ENCODE data around the gene SIAH3.

SIAH3 gene

DNA sequence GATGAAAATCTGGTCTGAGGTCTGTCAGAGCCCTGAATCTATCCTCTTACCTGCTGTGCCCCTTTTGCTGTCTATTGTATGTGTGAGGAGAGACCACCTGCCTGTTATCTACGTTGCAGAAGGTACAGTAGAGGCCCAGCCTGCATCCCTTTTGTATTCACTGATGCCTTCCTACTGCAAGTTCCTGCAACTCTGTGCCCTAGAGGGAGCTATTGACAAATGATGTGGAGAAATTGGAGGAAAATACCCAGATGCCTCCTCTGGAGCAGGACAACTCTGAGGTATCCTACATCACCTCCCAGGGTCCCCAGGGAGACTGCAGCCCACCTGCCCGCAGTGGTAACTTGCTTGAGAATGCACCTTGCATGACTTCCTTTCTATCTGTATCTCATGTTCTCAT lies 33.7 kb downstream of the SIAH3 start:
- DNase-seq: no peak

DNA sequence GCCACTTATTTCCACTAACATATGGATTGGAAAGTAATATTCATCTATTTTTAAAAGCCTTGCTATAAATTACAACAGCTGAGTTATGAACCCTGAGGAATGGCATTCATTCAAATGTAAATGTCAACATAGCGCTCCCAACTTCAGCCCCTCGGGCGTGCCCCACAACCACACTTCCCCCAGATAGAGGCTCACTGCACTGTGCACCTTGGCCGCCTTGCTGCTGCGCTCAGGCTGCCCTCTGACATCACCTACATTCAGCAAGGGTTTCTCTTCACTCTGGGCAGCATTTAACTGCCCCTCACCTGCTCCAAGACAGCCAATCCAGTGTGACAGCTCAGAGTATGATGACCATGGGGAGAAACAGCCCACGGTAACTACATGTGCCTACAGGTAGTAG lies 35.1 kb downstream of the SIAH3 start:
- DNase-seq: no peak

DNA sequence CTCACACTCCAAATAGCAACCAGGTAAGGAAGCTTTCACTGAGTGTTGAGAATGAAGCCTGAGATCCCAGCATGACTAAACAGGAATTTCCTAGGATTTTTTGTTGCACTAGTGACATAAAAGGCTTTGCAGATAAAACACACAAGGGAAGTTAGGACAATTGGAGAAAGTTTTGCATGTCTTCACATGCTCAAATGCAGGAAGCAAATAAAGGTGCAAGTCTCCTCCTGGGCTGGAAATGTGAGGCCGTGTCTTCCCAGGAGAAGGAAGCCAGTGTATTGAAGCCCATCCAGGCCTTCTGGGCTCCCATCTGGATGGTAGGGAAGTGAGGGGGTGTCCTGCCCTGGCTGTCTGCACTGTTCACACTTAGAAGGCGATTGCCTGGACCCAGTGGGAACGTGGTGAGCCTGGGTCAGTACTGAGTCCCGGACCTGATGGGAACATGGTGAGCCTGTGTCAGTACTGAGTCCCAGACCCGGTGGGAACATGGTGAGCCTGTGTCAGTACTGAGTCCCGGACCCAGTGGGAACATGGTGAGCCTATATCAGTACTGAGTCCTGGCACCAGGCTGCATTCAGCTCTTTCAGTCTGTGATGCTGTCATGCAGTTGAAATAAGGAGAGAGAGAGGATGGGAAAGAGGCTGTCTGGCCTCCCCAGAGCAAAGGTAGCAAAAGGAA lies 38.7 kb downstream of the SIAH3 start:
- no peak for DNase-seq

DNA sequence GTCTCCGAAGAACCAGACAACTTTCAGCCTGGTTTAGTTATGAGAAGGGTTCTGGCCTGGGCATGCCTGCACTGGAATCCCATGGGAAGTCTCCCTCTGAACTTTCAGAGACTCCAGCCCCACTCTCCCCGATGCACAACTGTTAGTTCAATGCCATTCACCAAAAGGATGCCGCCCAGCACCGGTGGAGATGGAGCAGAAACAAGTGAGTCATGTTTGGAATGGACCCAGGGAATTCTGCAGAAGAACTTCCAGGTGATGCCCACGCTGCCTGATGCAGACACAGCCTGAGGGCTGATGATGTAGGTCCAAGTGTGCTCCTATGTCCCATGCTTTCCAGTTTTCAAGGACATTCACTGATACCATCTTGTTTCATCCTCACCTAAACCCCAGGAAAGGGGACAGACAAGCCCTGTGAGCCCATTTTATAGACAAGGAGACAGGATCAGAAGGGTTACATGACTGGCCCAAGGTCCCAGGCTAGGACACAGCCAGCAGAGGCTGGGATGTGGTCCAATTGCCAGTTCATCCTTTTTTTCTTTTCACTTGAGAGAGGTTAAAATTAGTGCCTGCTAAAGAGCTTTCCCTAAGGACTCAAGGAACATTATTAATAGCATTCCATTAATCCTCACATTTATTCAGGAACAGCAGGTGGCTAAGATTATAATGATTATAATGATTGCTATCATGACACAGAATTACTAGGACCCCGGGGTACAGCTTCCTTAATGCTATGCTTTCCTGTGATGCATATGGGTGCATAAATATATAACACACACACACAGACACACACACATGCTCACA lies 39.5 kb downstream of the SIAH3 start:
- DNase-seq: no peak

DNA sequence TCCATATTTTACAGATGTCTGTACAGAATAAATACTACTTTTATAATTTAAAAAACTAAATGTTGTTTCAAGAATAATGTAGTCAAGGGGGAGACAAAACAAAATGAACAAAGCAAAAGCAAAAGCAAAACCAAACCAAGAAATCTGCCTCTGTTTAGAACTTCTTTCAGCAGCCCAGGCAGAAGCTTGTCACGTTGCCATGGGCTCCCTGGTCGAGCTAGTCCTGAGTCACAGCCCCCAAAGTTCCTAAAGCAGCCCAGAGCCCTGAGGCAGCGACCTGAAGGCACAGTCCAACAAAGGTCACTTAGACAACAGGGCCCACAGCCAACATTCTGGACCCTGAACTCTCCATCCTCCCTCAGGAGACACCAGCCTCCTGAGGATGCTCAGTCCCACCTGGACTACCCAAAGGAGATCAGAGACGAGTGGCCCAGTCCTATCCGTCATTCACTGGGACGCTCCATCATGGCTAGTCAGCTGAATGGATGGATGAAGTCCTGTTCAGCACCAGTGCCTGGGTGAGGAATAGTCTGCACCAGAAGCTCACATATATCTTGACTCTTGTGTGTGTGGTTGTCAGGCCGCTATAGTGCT lies 41.7 kb downstream of the SIAH3 start:
- no peak for DNase-seq

DNA sequence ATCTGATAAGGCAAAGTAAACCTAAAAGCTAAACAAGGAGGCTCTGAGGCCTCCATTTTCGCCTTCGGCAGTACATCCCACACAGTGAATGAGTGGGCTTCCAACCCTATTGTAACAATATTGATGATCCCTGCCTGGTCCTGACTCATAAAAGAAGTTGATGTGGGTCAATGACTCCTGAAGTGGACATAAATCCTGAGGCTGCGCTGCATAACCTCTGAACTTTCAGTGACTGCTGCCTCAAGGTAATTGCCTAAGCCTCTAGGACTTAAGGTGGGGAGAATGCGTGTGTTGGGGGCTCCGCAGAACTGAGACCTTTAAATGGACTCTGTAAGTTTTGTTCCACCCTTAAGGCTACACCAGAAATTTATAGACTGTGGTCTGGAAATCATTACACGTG lies 42.6 kb downstream of the SIAH3 start:
- no peak for DNase-seq

DNA sequence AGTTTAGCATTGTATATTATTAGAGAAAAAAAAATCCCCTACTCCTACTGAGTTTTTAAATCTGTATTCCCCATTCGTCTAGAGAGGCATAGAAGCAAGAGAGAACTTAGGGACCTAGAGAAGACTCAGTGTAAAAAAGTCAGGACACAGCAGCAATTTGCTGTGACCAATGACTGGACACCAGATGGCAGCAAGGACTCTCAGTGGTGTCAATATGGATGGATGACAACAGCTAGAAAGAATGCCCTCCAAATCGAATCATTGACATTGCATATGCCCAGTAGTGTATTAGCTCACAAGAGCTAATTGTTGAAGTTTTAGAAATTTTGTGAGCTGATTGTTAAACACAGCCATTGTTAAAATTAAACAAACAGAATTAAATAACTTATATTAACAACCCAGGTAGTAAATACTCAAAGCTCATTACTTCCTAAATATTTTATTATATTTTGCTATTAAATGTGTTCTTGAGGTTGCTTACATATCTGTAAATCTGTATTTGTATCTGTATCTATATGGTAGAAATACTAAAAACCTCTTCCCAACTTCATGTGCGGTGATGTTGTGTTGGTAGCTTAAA lies 43.9 kb downstream of the SIAH3 start:
- DNase-seq: peak; percentile 51

DNA sequence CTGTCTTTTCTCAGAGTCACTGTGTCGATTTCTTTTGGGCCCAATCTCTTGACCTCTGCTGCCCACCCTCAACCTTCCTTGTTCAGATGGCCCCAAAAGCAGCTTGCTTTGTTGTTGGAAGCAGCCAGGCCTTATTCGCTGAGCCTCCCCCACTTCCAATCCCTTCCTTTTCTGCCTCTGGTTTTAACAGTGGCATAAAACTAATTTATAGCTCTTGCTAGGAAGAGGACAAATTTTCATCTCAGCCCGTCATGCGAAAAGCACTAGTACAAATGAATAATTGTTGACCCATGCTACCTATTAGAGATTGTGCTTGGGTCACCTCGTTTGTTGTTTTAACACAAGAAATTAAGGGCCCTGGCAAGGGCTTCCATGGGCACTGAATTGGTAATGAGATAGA lies 51.1 kb downstream of the SIAH3 start:
- no peak for DNase-seq

DNA sequence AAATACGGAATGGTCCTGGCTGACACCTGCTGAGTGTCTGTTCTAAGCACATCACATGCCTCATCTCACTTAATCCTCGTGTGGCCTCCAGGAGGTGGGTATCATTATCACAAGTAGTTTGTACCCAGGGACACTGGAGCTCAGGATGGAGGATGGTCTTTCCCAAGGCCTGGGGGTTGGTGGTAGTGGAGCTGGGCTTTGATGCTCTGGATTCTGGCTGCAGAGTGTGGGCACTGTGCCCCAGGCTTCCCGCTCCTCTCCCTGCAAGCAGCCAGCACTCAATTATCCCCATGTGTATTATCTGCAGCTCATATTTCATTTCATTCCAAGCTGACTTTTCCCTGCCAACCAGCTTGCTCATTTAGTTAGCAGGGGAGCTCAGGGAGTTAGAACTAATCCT lies 52.1 kb downstream of the SIAH3 start:
- DNase-seq: no peak

DNA sequence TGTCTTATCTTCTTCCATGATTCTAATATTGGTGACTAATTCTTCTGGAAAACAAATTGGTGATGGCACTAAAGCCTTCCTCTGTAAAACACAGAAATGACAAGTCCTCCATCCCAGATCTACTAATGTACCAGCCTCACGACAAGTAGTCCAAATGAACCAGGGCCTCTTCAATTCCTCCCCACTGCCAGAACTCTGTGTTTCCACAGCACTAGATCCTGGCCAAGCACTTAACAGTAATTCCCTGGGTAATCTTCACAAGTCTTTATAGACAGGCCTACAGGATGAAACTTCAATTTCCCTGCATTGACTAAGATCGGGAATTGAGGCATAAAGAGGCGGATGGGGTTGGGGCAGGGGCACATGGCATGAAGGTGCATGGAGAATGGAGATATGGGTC lies 52.7 kb downstream of the SIAH3 start:
- no peak for DNase-seq

DNA sequence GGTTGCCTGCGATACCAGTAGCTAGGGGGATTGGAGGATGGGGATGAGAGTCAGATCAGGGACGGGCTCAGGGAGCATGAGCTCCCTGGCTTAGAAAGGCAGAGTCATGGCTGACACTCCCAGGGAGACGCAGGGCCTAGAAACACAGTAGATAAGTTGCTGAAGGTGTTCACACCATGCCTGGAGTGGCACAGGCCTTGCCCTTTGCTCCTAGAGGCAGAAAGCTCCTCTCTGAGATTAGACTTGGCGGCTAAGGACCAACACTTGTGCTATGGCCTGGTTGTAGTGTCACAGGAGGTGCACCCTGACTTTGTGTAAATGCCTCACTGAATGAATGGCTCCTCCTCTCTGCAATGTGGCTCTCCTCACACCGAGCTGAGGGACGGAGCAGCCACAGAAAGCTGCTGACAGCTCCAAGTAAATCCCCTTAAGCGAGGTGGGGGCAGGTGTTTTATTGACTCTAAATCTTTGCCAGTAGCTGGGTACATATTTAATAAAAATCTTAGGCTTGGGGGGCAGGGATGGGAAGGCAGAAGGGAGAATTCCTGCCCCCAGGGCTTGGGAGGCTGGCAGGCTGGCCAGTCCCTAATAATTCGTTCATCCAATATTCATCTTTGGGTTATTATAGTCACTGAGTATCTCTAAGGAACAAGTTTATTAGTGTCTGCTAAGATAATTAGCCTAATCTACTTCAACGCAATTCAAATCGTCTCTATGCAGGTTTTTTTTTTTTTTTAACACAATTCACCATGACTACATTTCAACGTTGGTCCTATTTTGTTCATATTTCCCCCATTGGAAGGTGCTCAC lies 54.9 kb downstream of the SIAH3 start:
- DNase-seq: no peak

DNA sequence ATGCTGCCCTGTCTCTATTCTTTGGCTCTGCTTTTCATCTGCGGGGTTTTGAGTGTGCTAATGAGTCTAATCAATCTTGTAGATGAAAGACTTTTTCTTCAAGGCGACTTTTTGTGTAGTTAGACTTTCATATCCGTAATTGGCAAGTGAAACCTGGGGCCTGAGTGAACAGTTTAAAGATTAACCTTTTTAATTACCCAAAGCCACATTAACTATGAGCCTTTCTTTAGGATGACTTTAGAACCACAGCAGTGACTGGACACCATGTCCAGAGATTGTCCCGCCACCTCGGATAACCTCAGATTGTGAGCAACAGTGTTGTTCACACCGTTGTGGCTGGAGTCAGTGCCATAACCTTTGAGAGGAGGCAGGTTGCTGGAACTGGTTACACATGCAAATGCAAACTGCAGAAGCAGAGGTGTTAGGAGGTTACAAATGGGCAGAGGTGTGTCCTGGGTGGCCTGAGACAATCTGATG lies 58.7 kb downstream of the SIAH3 start:
- DNase-seq: no peak

DNA sequence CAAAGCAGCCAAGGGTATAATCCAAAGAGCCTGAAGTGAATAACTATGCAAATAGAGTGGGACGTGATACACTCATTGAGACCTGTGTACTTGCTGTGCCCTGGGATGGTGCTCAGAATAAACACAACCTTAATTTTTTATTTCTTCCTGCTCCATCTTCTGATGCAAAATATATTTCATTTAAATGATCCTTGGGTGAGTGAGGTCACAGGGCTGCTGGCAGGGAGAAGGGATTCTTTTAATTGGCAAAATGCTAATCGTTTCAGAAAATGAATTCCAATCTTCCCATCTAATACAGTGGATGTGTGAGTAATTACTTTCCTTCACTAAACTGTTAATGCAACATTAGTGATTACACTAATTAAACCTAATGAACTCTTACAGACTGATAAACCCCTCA lies 63.5 kb downstream of the SIAH3 start:
- DNase-seq: no peak

DNA sequence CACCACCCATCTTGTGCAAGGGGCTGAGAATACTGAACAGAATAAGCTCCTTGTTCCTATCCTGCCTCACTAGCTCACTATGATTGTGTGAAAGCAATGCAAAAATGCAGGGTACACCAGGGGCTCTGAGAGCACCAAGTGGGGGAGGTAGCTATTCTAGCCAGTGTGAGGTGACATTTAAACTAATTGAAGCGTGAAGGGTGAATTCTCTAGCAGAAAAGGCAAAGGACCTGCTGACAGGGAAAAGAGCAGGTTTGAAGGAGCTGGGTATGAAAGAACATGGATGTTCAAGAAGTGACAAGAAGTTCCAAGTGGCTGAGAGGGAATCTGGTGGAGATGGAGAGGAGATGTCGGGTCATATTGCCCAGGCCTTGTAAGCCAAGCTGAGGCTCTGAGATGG lies 64.2 kb downstream of the SIAH3 start:
- no peak for DNase-seq

DNA sequence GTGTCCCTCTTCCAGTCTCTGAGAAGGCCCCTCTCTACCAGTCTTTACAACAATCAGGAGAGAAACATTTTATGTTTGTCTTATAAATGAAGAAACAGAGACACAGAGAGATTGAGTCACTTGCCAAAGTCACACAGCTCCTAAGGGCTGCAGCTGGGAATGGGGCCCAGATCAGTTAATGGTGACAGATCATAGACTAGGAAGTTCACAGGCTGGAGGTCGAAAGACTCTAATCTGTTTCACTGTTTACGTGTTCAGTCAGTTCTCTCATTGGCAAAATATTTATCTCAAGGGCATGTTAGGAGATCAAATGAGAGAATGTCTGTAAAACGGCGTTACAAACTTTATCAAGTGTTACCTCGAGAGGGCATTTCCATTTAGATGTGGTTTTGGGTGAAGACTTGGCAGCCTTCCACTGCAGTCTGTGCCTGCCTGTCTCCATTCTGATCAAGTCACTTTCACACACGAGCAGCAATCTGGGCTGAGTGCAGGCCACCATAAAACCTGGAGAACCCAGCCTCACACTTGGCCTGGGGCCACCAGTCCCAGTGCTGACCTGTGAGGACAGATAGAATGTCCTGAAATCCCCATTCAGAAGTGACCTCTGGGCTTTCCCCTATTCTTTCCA lies 65.1 kb downstream of the SIAH3 start:
- peak; percentile 81 for DNase-seq

DNA sequence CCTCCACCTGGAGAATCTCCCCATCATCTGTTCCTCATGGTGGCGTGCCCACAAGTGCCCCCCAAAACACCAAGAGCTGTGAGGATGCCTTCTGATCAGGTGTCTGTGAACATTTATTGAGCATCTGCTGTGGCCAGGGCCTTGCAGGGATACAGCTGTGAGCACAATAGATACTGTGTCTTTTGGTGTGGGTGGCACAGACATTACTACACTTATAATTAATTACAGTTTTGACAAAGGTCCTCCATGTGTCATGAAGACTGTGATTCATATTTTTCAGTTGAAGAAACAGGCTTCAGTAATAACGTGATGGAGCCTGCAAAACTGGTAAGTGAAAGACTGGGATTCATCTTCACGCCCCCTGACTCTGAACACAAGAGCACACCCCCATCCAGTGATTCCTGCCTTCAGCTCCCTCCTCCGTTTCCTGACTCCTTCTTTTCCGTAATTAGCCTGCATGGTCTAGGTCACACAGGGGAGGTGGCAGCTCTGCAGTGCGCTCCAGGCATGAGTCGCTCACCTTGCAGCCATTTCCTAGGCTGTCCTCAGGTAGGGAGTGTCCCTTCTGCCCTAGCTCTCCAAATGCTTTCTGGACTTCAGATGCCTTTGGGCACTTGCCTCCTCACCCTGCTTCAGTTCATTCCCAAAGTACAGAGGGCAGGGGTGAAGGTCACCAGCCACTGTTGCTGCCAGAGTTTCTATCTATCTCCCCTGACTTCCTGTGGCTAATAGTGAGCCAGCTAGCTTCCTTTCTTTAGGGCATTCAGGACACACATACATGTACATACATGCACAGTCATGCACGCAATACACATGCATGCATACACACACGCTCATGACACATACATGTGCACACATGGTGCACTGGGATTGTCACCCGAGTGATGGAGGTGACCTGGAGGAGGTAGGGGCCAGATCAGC lies 66.5 kb downstream of the SIAH3 start:
- DNase-seq: no peak

DNA sequence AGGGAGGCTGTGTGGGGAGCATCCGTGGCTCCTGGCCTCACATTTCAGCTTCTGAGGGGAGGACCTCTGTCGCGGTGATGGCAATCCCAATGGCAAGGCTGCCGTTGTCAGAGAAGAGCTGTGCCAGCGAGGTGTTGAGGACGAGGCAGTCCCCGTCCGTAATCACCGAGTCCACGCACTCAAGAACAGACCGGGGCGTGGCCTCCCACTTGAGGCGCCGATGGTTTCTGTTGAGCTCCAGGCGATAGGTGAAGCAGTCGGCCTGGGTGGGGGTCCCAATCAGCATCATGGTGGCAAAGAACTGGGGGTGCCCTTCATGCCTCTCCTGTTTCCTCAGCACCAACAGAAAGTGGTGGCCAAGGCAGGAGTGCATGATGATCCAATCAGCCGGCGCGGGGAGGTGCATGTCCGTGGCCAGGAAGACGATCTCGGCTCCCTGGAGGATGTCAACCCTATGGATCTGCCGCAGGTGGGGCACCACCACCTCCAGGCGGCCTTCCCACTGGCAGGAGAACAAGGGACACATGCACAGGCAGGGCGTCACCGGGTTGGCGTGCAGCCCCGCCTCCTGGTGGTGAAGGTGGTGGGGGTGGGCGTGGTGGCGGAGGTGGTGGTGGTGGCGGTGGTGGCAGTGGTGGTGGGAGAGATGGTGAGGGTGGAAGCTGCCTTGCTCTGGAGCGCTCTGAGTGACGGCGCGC lies 68.1 kb downstream of the SIAH3 start:
- no peak for DNase-seq

DNA sequence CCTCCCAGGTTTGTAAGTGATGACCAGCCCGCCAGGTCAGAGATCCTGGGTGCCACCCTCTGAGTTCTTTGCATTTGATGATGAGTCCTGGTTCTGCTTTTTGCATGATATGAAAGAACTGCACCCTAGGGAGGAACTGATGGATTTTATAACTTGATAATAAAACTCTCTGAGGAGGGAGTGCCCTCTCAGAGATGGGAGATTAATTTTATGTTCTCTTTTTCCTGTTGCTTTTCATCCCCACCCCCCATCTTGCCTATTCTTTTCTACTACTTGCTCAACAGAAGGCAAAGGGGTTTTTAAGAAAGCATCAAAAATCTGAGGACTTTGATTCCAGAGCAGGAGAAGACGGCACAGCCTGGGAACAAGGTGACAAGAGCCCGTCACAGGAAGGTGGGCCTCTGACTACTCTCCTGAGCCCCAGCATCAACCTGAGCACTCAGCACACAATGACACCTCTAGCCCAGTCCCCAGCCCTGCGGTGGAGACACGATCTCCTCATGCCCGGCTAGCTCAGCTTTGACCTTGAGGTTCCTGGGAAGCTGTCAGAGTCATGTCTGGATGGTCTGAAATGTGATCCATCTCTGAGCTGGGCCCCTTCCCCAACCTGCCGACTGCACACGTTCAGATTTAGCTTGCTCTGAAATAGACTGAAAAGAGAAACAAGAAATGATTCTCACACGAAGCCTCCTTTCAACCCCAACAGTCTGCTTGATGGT lies 69.1 kb downstream of the SIAH3 start:
- DNase-seq: no peak

DNA sequence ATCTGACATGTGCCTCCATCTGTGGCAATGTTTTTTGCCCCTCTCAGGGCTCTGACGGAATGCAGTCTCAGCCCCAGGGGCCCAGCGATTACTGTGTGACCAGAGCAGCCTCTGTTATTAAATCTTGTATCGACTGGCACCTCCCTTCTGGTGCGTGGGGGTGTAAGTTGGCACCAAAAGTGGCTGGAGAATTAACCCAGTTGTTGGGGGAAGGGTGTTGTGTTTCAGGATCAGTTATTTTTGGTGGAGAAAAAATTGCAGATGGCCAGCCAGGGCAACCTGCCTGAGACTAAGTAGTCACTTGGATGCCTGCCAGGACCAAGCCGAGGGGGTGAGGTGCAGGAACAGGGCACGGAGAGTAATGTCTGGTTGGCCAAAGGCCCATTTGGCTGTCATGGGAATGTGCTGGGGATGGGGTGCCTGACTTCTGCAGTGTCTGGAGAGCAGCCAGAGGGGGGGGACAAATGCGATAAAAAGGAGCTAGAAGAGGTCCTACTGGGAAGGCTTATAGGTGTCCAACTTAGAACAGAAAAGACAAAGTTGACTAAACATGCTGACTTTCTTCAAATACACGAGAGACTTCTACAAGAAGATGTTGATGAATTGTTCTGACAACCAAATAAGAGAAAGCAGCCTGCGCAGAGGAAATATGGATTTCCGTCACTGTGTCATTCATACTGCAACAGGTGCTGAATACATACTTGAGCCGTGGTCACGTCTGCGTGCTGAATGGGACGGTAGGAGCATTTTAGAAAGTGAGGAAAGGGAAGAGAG lies 69.8 kb downstream of the SIAH3 start:
- DNase-seq: peak; percentile 27

All from hematopoietic multipotent progenitor cell treated with erythropoietin and hydrocortisone succinate and interleukin-3 and kit ligand, for 8 days (in vitro differentiated cells).